Panc1 (cell line): ENCODE data around the gene BAIAP3. TPM values are rescaled to one million over a fixed set of nuclear protein-coding genes. Genes with fewer than 3 reads are reported as not detected.

Experiments used
- ATAC-seq: fragments of 200-7000 bp; cut with Tn5 transposase; 2 replicates; pipeline ENCODE4 v1.9.1; 2020; ENCODE audit warnings: mild to moderate bottlenecking, moderate library complexity
- BruUV-seq: library from RNA; stranded (reverse); fragments of 400-500 nt; replicated peaks from 2 replicates; lab custom pipeline; 2021; lab: Mats Ljungman, UMichigan
- CTCF ChIA-PET: fragments of 300-600 bp; sonication (Branson Sonifier 250); formaldehyde crosslinking; loops from one replicate; lab custom pipeline; 2022; ENCODE audit warnings: antibody characterized with exemption; lab: Charles Lee
- POLR2A ChIA-PET: fragments of 300-600 bp; sonication (Branson Sonifier 250); formaldehyde crosslinking; loops from one replicate; lab custom pipeline; 2022; ENCODE audit warnings: antibody characterized with exemption; lab: Charles Lee
- DNase-seq: peaks from one replicate; pipeline ENCODE4 v3.0.0-alpha.2; 2010; ENCODE audit warnings: low read depth, low spot score
- H3K27ac ChIP-seq: 2 replicates; pipeline ENCODE4 v1.5.1; 2011; ENCODE audit warnings: mild to moderate bottlenecking, low read length, inconsistent platforms
- H3K27me3 ChIP-seq: fragments of 200-500 bp; sonication (Bioruptor generic); 2 replicates; pipeline ENCODE4 v1.6.0; 2014; ENCODE audit warnings: low read length, inconsistent platforms; ENCODE audit not compliant: control insufficient read depth, insufficient read depth
- H3K36me3 ChIP-seq: fragments of 200-500 bp; sonication (Bioruptor generic); 2 replicates; pipeline ENCODE4 v1.5.1; 2014; ENCODE audit warnings: inconsistent platforms, mild to moderate bottlenecking, low read length, moderate library complexity; ENCODE audit not compliant: control insufficient read depth, insufficient read depth
- H3K4me1 ChIP-seq: 2 replicates; pipeline ENCODE4 v1.5.1; 2011; ENCODE audit warnings: inconsistent platforms, mild to moderate bottlenecking, low read length, moderate library complexity; ENCODE audit not compliant: control insufficient read depth, insufficient read depth
- H3K4me3 ChIP-seq, 2 experiments: 2 replicates each; pipeline ENCODE4 v1.5.1; 2011 to 2012; ENCODE audit warnings: low read depth in 2 of 2, low read length in 2 of 2, mild to moderate bottlenecking in 2 of 2, inconsistent platforms in 1 of 2, moderate library complexity in 1 of 2
- H3K9me3 ChIP-seq: fragments of 200-500 bp; sonication (Bioruptor generic); 2 replicates; pipeline ENCODE4 v1.5.1; 2014; ENCODE audit warnings: low read depth, mild to moderate bottlenecking, inconsistent platforms, low read length, moderate library complexity; ENCODE audit not compliant: control insufficient read depth, insufficient read depth
- POLR2AphosphoS5 ChIP-seq: IDR thresholded peaks from 2 replicates; pipeline ENCODE4 v1.6.1; 2012; ENCODE audit warnings: mild to moderate bottlenecking, low read depth, low read length, moderate library complexity
- SIN3A ChIP-seq: IDR thresholded peaks from 2 replicates; pipeline ENCODE4 v1.6.1; 2012; ENCODE audit warnings: low read depth, mild to moderate bottlenecking, low read length, moderate library complexity, borderline replicate concordance; ENCODE audit not compliant: insufficient read depth
- TCF7L2 ChIP-seq: IDR thresholded peaks from 2 replicates; pipeline ENCODE4 v1.6.1; 2011; ENCODE audit warnings: mild to moderate bottlenecking, low read depth, low read length, inconsistent platforms
- in situ Hi-C: cut with HindIII; loops from 2 replicates; pipeline ENCODE4 v1.10.0; 2016; ENCODE audit warnings: low sequenced_read_pairs, low pct_unique_long_range_greater_than_20kb
- intact Hi-C: fragments of 100-400 bp; cut with micrococcal nuclease; formaldehyde crosslinking; loops from one replicate; pipeline ENCODE4 v1.10.0; 2022; ENCODE audit not compliant: unreplicated experiment
- total RNA-seq: library from RNA; stranded (reverse); gene quantifications from one replicate; pipeline ENCODE4 v1.2.1, GENCODE V29; 2021; ENCODE audit not compliant: unreplicated experiment
- TF ChIP-seq, protein P1 (sequence below): fragments of 450-650 bp; IDR thresholded peaks from 2 replicates; pipeline ENCODE4 v1.5.1; 2017; ENCODE audit warnings: mild to moderate bottlenecking
- TF ChIP-seq, protein P2 (sequence below), 2 experiments: IDR thresholded peaks; 2 replicates each; pipeline ENCODE4 v1.6.1; 2011 to 2012; ENCODE audit warnings: low read depth in 2 of 2, control low read depth in 1 of 2, low read length in 1 of 2, mild to moderate bottlenecking in 1 of 2, moderate library complexity in 1 of 2; ENCODE audit not compliant: insufficient read depth in 1 of 2

BAIAP3 gene
- total RNA-seq, 1 experiment from 2014 or later, result 9.4 TPM

DNA sequence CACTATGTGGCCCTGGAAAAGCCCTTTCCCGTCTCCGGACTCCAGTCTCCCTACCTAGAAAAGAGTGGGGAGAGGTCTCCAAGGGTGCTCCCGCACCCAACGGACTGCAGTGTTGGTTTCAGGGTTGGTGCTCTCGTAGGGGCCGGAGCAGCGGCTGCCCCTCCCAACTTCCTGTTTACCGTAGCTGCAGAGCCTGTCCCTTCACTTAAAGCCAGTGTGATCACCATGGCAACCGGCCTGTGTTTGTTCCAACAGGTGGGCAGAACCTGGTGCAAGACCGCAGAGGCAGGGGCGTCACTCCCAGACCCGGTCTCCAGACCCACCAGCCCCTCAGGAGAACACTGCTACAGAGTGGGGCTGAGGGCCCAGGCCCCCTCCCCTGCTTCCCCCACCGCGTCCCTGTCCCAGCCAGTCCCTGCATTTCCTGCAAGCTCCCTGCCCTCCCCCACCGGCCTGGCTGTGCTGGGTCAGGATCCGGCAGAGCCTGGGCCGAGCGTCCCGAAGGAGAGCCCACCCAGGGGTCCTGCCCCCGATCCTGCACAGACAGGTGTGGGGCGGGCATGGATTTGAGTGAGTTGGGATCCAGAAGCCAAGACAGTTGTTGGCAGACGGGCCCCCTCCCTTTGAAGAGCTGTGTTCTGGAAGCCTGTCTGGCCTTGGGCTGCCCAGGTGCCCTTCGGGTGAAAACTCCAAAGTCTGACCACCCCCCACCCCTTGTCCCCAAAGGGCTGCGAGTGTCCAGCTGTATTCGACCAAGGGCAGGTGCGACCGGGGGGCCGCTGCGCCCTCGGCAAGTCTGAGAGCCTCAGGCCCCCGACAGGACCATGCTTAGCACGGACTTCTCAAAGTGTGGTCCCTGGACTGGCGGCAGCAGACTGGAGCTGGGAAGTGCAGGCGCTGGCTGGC is 1.5 kb upstream of the BAIAP3 start:
- no peaks in the 10 kb centered on the region for H3K36me3 ChIP-seq
- POLR2A ChIA-PET, result interaction anchor here (0.6 kb wide), 2 partner anchors 63 to 146 kb away, joined by 3 to 6 read pairs; no protein-coding TSS in a partner anchor
- H3K9me3 ChIP-seq, result no peaks in the 10 kb centered on the region
- intact Hi-C loops (no loop called here), in situ Hi-C loops (no loop called here)
- peak overlapping the region; percentile 57; the same call in 1 of the 2 replicates for H3K27ac ChIP-seq
- CTCF ChIA-PET, result interaction anchor here (0.6 to 1.2 kb wide), 3 partner anchors 10 to 85 kb away, joined by 4 to 16 read pairs (median 7); no protein-coding TSS in a partner anchor
- BruUV-seq, result no TSS peak
- H3K4me3 ChIP-seq, result peak overlapping the region in 1 of 2 experiments; percentile 43; a peak in 2 of 4 replicates
- H3K27me3 ChIP-seq, result no peaks in the 10 kb centered on the region
- H3K4me1 ChIP-seq, result peaks cover 17% of the 10 kb centered on the region
- ATAC-seq (peak; percentile 56), DNase-seq (no peak)
- TF ChIP-seq, protein P1, sequence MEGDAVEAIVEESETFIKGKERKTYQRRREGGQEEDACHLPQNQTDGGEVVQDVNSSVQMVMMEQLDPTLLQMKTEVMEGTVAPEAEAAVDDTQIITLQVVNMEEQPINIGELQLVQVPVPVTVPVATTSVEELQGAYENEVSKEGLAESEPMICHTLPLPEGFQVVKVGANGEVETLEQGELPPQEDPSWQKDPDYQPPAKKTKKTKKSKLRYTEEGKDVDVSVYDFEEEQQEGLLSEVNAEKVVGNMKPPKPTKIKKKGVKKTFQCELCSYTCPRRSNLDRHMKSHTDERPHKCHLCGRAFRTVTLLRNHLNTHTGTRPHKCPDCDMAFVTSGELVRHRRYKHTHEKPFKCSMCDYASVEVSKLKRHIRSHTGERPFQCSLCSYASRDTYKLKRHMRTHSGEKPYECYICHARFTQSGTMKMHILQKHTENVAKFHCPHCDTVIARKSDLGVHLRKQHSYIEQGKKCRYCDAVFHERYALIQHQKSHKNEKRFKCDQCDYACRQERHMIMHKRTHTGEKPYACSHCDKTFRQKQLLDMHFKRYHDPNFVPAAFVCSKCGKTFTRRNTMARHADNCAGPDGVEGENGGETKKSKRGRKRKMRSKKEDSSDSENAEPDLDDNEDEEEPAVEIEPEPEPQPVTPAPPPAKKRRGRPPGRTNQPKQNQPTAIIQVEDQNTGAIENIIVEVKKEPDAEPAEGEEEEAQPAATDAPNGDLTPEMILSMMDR, result no peak

- no peak for ATAC-seq
- in situ Hi-C loops, result no loop called here
- POLR2A ChIA-PET, result interaction anchor here (0.6 kb wide), 1 partner anchor 146 kb away, joined by 3 read pairs; no protein-coding TSS in a partner anchor
- intact Hi-C loops, result no loop called here
- peak overlapping the region; percentile 38 to 47; a peak in 3 of 4 replicates for H3K4me3 ChIP-seq
- peaks cover 17% of the 10 kb centered on the region for H3K4me1 ChIP-seq
- no TSS peak for BruUV-seq
- H3K27ac ChIP-seq, result no peak overlapping the region
- no peak for DNase-seq
- TF ChIP-seq, protein P1, result no peak
- TF ChIP-seq TCF7L2 (no peak), SIN3A (no peak), POLR2AphosphoS5 (no peak)
- TF ChIP-seq, protein P2, sequence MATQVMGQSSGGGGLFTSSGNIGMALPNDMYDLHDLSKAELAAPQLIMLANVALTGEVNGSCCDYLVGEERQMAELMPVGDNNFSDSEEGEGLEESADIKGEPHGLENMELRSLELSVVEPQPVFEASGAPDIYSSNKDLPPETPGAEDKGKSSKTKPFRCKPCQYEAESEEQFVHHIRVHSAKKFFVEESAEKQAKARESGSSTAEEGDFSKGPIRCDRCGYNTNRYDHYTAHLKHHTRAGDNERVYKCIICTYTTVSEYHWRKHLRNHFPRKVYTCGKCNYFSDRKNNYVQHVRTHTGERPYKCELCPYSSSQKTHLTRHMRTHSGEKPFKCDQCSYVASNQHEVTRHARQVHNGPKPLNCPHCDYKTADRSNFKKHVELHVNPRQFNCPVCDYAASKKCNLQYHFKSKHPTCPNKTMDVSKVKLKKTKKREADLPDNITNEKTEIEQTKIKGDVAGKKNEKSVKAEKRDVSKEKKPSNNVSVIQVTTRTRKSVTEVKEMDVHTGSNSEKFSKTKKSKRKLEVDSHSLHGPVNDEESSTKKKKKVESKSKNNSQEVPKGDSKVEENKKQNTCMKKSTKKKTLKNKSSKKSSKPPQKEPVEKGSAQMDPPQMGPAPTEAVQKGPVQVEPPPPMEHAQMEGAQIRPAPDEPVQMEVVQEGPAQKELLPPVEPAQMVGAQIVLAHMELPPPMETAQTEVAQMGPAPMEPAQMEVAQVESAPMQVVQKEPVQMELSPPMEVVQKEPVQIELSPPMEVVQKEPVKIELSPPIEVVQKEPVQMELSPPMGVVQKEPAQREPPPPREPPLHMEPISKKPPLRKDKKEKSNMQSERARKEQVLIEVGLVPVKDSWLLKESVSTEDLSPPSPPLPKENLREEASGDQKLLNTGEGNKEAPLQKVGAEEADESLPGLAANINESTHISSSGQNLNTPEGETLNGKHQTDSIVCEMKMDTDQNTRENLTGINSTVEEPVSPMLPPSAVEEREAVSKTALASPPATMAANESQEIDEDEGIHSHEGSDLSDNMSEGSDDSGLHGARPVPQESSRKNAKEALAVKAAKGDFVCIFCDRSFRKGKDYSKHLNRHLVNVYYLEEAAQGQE (IDR thresholded peaks at IDR 0.05; ENCODE audit: insufficient read depth in 1 of 2, low read depth in 2 of 2, low read length in 1 of 2), result no peak
- no peaks in the 10 kb centered on the region for H3K27me3 ChIP-seq
- H3K9me3 ChIP-seq, result no peaks in the 10 kb centered on the region
- H3K36me3 ChIP-seq, result no peaks in the 10 kb centered on the region
- CTCF ChIA-PET, result interaction anchor here (0.6 to 0.7 kb wide), 2 partner anchors 20 to 84 kb away, joined by 4 to 16 read pairs; no protein-coding TSS in a partner anchor
Measured at GRCh38 chr16:1332618-1333148, 762 bp upstream of the BAIAP3 start.
